Thyroid gland (tissue), 4 donors: ENCODE measurements around the gene NRXN2. TPM values are rescaled to one million over a fixed set of nuclear protein-coding genes. Genes with fewer than 3 reads are reported as not detected.

Experiments used
- DNase-seq, 2 donors: peaks; one replicate each; pipeline ENCODE4 v3.0.0-alpha.2; 2019
- H3K27ac ChIP-seq, 3 donors: fragments of 200-600 bp; sonication (generic); 1 replicate in 2 of 3; 2 replicates in 1 of 3; pipeline ENCODE4 v1.5.1; 2016 to 2019; ENCODE audit warnings: mild to moderate bottlenecking in 1 of 3, moderate library complexity in 1 of 3
- H3K27me3 ChIP-seq: fragments of 200-600 bp; sonication (generic); one replicate; pipeline ENCODE4 v1.5.1; 2019
- H3K36me3 ChIP-seq, 2 donors: fragments of 200-600 bp; sonication (generic); one replicate each; pipeline ENCODE4 v1.5.1; 2016 to 2019
- H3K4me1 ChIP-seq, 2 donors: fragments of 200-600 bp; sonication (generic); one replicate each; pipeline ENCODE4 v1.5.1; 2017 to 2019
- H3K4me3 ChIP-seq, 3 donors: fragments of 200-600 bp; sonication (generic); replicated peaks in 1 of 3; 1 replicate in 2 of 3; 2 replicates in 1 of 3; pipeline ENCODE4 v1.5.1; 2016; ENCODE audit warnings: mild to moderate bottlenecking in 1 of 3
- H3K9me3 ChIP-seq: fragments of 200-600 bp; sonication (generic); one replicate; pipeline ENCODE4 v1.5.1; 2017
- CTCF ChIP-seq, 6 experiments: fragments of 200-600 bp in 3 of 6; fragments of 450-650 bp in 3 of 6; sonication (generic) in 3 of 6; IDR thresholded peaks; one replicate each; pipeline ENCODE4 v1.5.1; 2016 to 2019; ENCODE audit warnings: antibody characterized with exemption in 6 of 6, mild to moderate bottlenecking in 2 of 6, inconsistent platforms in 1 of 6, moderate library complexity in 1 of 6
- POLR2A ChIP-seq, 2 donors: fragments of 450-650 bp; IDR thresholded peaks; one replicate each; pipeline ENCODE4 v1.6.1; 2017; ENCODE audit warnings: antibody characterized with exemption in 2 of 2, mild to moderate bottlenecking in 2 of 2, moderate library complexity in 1 of 2
- WGBS, 2 donors: methylation state at CpG; one replicate each; pipeline ENCODE4 v1.1.5; 2017; 5-methylcytosine and 5-hydroxymethylcytosine counted together
- intact Hi-C: fragments of 100-400 bp; cut with DNase I; formaldehyde crosslinking; loops from one replicate; pipeline ENCODE4 v1.15.1; 2023
- total RNA-seq, 4 donors: library from RNA; depleted of rRNA; stranded (reverse); fragments of >200 nt; gene quantifications; one replicate each; pipeline ENCODE4 v1.2.3, GENCODE V29; 2016

The NRXN2 gene
- total RNA-seq, 4 donors from 2014 or later: 2.0 to 12.3 (median 4.8) TPM

GRCh38 chr11:64602466-64603070 lies 120.4 kb downstream of the NRXN2 start:
- Histone ChIP-seq H3K27me3 (no peaks in the 10 kb centered on the region), H3K36me3 (no peaks in the 10 kb centered on the region), H3K4me1 (peaks cover 0 to 1% of the 10 kb centered on the region in 2 donors), H3K4me3 (no peak overlapping the region), H3K27ac (no peak overlapping the region), H3K9me3 (no peaks in the 10 kb centered on the region)
- TF ChIP-seq CTCF (IDR thresholded peaks at IDR 0.05) (no peak), POLR2A (IDR thresholded peaks at IDR 0.05) (no peak)
- intact Hi-C loops: no loop called here
- no peak for DNase-seq
- 94 to 100% methylated on average over 6 of the region's 10 CpGs for WGBS, 2 donors

- no peaks in the 10 kb centered on the region for H3K4me1 ChIP-seq
- 84% methylated on average over 7 to 11 of the region's 12 CpGs for WGBS, 2 donors
- intact Hi-C loops: no loop called here
- H3K4me3 ChIP-seq: no peak overlapping the region
- H3K27me3 ChIP-seq: no peaks in the 10 kb centered on the region
- no peaks in the 10 kb centered on the region for H3K9me3 ChIP-seq
- no peak overlapping the region for H3K27ac ChIP-seq
- TF ChIP-seq POLR2A (IDR thresholded peaks at IDR 0.05) (no peak), CTCF (IDR thresholded peaks at IDR 0.05) (no peak)
- DNase-seq: no peak
- no peaks in the 10 kb centered on the region for H3K36me3 ChIP-seq
Observed at GRCh38 chr11:64601605-64602465, 121.2 kb downstream of the NRXN2 start.

- Histone ChIP-seq H3K4me1 (no peaks in the 10 kb centered on the region), H3K9me3 (no peaks in the 10 kb centered on the region), H3K27me3 (no peaks in the 10 kb centered on the region), H3K27ac (no peak overlapping the region), H3K4me3 (no peak overlapping the region), H3K36me3 (no peaks in the 10 kb centered on the region)
- TF ChIP-seq CTCF (IDR thresholded peaks at IDR 0.05) (no peak), POLR2A (IDR thresholded peaks at IDR 0.05) (no peak)
- DNase-seq: no peak
- 83 to 98% methylated on average over 1 to 8 of the region's 19 CpGs for WGBS, 2 donors
- intact Hi-C loops: no loop called here
Observed at GRCh38 chr11:64600281-64600992, 122.6 kb downstream of the NRXN2 start.

GRCh38 chr11:64599698-64600211 lies 123.2 kb downstream of the NRXN2 start:
- Histone ChIP-seq H3K4me3 (no peak overlapping the region), H3K27me3 (no peaks in the 10 kb centered on the region), H3K27ac (no peak overlapping the region), H3K36me3 (no peaks in the 10 kb centered on the region), H3K9me3 (no peaks in the 10 kb centered on the region), H3K4me1 (no peaks in the 10 kb centered on the region)
- TF ChIP-seq POLR2A (IDR thresholded peaks at IDR 0.05) (no peak), CTCF (IDR thresholded peaks at IDR 0.05) (no peak)
- intact Hi-C loops: no loop called here
- no peak for DNase-seq
- WGBS, 2 donors: 86 to 91% methylated on average over 12 to 13 of the region's 17 CpGs
